Skeletal muscle satellite cell (primary cell): Measurements from ENCODE around the gene SEMA4F.

Experiments
- H3K27me3 ChIP-seq: 2 replicates; pipeline ENCODE4 v1.7.0; 2013; ENCODE audit warnings: low read length; ENCODE audit not compliant: control insufficient read depth, insufficient read depth
- H3K36me3 ChIP-seq: 2 replicates; pipeline ENCODE4 v1.7.0; 2013; ENCODE audit warnings: mild to moderate bottlenecking, control low read depth, low read length; ENCODE audit not compliant: insufficient read depth
- H3K4me1 ChIP-seq: 2 replicates; pipeline ENCODE4 v1.7.0; 2013; ENCODE audit warnings: low read length; ENCODE audit not compliant: control insufficient read depth, insufficient read depth
- H3K4me2 ChIP-seq: 2 replicates; pipeline ENCODE4 v1.7.0; 2013; ENCODE audit warnings: mild to moderate bottlenecking, low read length
- H3K4me3 ChIP-seq: 2 replicates; pipeline ENCODE4 v1.7.0; 2013; ENCODE audit warnings: low read length
- H3K9ac ChIP-seq: 2 replicates; pipeline ENCODE4 v1.7.0; 2013; ENCODE audit warnings: mild to moderate bottlenecking, low read depth, low read length, moderate library complexity
- H3K9me3 ChIP-seq: replicated peaks from 2 replicates; pipeline ENCODE4 v1.7.0; 2013; ENCODE audit warnings: mild to moderate bottlenecking, control low read depth, low read length

Gene SEMA4F

DNA sequence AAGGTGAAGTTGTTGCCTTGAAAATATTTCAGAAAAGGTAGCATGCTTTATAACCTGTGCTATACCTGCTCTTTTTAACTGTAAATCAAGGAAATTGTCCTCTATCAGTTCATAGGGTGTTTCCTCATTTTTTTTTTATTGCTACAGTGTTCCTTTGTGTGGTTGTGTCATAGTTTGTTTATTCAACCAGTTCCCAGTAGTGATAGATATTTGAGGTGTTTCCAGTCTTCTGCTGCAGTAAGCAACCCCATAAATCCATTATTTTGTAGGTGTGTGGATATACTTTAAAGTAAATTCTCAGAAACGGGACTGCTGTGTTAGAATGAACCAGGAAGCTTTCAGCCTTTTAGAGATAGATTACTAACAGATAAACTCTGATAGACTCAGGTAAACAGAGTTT lies 39.6 kb downstream of the SEMA4F start:
- H3K9ac ChIP-seq, result no peak overlapping the region

DNA sequence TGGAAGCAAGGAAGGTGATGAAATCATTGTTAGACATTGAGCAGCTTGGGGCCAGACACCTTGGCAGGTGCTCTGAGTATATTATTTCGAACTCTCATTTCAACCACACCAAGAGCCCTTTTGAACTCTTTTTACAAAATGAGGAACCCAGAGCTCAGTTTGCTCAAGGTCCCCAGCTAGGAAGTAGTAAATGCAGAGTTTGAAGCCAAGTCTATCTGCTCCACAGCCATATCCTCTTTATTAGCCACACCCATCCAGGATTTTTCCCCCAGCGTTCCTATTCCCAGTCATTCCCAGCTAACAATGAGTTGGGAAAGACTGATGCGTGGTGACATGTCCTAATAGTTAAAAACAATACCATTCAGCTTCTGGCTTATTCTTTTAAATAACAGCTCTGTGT lies 40.2 kb downstream of the SEMA4F start:
- H3K9me3 ChIP-seq, result no peaks in the 10 kb centered on the region
- H3K36me3 ChIP-seq, result no peaks in the 10 kb centered on the region
- no peak overlapping the region for H3K4me3 ChIP-seq
- peaks cover 44% of the 10 kb centered on the region for H3K27me3 ChIP-seq
- H3K4me2 ChIP-seq, result no peak overlapping the region
- no peak overlapping the region for H3K9ac ChIP-seq
- H3K4me1 ChIP-seq, result peaks cover 6% of the 10 kb centered on the region

More for the DNA sequence above, 39.6 kb downstream of the SEMA4F start:
- peaks cover 44% of the 10 kb centered on the region for H3K27me3 ChIP-seq
- no peaks in the 10 kb centered on the region for H3K9me3 ChIP-seq
- H3K4me2 ChIP-seq, result no peak overlapping the region
- peaks cover 6% of the 10 kb centered on the region for H3K4me1 ChIP-seq
- no peak overlapping the region for H3K4me3 ChIP-seq
- no peaks in the 10 kb centered on the region for H3K36me3 ChIP-seq

DNA sequence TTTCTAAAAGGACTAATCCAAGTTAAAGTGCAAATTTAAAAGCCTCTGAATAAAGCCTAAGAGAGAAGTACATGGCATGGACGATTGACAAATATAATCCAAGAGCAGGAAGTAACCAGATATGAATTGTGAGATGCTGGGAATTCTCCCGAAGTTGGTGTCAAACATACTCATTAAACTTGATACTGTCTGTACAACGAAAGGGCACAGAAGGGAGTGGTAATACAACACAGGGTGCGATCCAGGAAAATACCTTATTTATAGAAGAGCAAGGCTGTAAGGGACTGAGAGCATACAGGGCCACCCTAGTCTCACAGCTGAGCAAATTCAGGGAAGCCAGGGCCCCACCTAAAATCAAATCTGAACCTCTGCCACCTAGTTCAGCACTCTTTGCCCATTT lies 41.6 kb downstream of the SEMA4F start:
- Histone ChIP-seq H3K4me3 (no peak overlapping the region), H3K9ac (no peak overlapping the region), H3K4me2 (no peak overlapping the region), H3K27me3 (peaks cover 53% of the 10 kb centered on the region), H3K4me1 (peaks cover 6% of the 10 kb centered on the region), H3K36me3 (no peaks in the 10 kb centered on the region), H3K9me3 (no peaks in the 10 kb centered on the region)

DNA sequence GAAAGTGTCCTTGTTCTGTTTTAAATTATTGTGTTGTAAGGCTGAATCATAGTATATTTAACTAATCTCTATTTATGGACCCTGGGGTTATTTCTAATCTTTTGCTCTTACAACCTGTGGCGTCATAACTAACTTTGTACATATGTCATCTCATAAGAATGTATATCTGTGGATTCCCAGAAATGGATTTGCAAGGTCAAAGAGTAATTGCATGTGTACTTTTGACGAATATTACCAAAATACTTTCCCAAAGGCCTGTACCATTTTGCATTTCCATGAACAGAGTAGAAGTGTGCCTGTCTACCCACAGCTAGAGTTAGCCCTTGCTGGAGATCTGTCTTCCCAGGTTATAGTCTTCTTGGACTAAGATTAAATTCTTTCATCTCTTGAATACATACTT lies 42.8 kb downstream of the SEMA4F start:
- Histone ChIP-seq H3K36me3 (no peaks in the 10 kb centered on the region), H3K4me1 (peaks cover 6% of the 10 kb centered on the region), H3K9me3 (no peaks in the 10 kb centered on the region), H3K4me3 (no peak overlapping the region), H3K4me2 (no peak overlapping the region), H3K27me3 (peaks cover 65% of the 10 kb centered on the region), H3K9ac (no peak overlapping the region)

DNA sequence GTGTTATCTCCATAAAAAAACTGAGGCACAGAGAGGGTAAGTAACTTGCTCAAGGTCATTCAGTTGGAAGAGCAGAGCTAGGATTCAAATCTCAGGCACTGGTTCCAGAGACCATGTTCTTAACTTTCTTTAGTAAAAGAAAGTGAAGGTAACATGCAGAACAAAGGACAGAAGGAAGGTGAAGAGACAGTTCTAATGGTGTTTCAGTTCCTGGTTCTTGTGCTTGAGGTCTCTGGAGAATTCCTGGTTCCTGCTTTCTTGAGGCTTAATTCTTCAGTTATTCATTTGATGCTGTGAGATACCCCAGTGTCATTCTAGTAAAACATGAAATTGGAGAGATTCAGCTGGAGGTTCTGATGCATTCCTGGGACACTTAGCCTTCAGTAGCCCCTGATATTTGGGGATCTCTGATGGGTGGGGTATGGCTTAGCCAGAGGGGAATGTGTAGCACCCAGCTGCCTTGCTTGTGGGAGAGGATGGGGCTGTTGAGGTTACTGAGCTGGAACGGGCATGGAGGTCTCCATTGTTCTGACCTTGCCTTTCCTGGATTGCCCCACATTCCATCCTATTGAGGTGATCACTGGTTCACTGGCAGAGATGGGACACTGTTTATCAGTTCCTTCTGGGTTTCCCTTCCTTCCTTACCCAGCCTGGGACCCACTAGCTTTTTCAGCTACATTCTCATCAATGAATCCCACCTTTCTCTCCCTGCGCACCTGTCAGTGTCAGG lies 46.8 kb downstream of the SEMA4F start:
- no peak overlapping the region for H3K4me2 ChIP-seq
- H3K9me3 ChIP-seq, result no peaks in the 10 kb centered on the region
- no peak overlapping the region for H3K9ac ChIP-seq
- H3K4me3 ChIP-seq, result no peak overlapping the region
- H3K4me1 ChIP-seq, result peaks cover 6% of the 10 kb centered on the region
- peaks cover 47% of the 10 kb centered on the region for H3K27me3 ChIP-seq
- H3K36me3 ChIP-seq, result no peaks in the 10 kb centered on the region

DNA sequence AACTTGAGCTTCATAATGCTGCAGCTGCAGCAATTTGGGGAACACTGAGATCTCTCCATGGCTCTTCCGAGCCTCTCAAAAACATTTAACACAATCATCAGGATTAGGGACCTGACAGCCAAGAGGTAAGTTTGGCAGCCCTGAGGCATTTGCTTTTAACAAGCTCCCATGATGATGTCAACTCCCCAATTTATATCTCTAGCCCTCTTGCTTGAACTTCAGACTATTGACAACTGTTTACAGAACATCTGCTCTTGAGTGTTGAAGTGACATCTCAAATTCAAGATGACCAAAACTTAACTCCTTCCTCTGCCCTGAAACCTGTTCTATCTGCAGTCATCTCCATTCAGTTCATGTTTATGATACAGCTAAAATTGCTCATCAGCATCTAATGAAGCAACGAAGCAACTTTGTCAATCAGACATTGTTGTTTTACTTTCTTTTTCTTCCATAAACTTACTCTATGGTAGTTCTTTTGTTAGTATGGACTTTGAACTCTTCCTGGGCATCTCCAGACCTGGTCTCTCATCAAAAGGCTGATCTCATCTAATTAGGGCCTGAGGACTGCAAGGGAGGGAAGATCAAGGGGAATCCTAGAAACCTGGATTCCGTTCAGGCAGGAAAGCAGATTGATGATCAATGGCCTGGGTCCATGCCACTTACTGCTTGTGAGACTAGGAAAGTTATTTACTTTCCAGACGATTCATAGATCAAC lies 48.1 kb downstream of the SEMA4F start:
- H3K36me3 ChIP-seq, result no peaks in the 10 kb centered on the region
- H3K4me3 ChIP-seq, result no peak overlapping the region
- H3K9ac ChIP-seq, result no peak overlapping the region
- peaks cover 50% of the 10 kb centered on the region for H3K27me3 ChIP-seq
- H3K4me1 ChIP-seq, result peaks cover 2% of the 10 kb centered on the region
- H3K4me2 ChIP-seq, result no peak overlapping the region
- no peaks in the 10 kb centered on the region for H3K9me3 ChIP-seq

DNA sequence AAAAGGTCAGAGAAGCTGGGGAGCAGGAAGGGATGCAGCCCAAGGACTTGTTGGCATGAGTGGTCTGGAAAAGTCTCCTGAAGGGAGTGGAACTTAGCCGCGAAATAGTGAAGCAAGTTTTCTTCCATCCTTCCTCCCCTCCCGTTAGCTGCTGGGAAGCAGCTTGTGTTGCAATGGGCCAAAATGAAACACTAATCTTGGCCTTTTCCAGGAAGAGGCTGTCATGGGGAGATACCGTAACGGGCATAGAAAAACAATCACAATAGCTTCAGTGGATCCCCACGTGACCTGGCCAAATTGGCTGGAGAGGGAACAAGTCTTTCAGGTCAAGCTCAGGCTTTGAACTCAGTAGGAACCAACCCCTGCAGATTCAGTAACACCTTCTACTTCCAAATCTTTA lies 49.3 kb downstream of the SEMA4F start:
- Histone ChIP-seq H3K27me3 (peaks cover 48% of the 10 kb centered on the region), H3K4me1 (no peaks in the 10 kb centered on the region), H3K4me3 (no peak overlapping the region), H3K4me2 (no peak overlapping the region), H3K9me3 (no peaks in the 10 kb centered on the region), H3K9ac (no peak overlapping the region), H3K36me3 (no peaks in the 10 kb centered on the region)

DNA sequence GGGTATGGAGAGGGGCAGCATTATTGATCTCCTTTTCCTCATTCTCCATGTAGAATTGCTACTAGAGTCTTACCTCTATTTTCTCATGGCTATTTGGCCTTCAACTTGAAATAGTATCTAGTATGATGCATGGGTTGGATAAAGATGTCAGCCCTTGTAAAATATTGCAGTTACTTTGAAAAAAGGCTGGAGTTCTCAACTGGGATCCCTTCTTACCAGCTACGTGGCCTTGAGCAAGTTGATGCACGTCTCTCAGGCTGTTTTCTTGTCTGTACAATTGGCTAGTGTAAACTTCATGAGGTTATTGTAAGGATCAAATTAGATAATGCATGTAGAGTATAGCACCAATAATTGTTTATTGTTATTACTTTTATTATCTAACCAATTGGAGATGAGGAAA lies 50.2 kb downstream of the SEMA4F start:
- Histone ChIP-seq H3K4me3 (no peak overlapping the region), H3K36me3 (no peaks in the 10 kb centered on the region), H3K9me3 (no peaks in the 10 kb centered on the region), H3K4me1 (peaks cover 7% of the 10 kb centered on the region), H3K4me2 (no peak overlapping the region), H3K27me3 (peaks cover 46% of the 10 kb centered on the region), H3K9ac (no peak overlapping the region)

DNA sequence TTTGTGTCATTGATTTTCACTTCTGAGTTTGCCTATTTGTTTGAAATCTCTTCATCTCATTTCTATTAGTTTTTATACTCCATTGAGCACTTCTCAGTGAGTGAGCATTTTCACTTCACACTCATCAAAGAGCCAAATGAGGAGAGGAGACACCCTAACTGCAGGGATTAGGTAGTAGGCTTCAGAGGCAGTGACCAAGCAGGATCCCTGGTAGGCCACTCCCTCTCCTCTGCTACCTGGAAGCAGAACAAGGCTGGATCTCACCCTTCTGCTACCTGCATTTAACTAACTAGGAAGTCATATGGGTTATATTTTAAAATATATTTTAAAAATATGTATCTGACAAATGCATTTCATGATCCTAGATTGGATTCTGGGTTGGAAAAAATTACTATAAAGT lies 52.7 kb downstream of the SEMA4F start:
- Histone ChIP-seq H3K27me3 (peaks cover 22% of the 10 kb centered on the region), H3K36me3 (no peaks in the 10 kb centered on the region), H3K9ac (no peak overlapping the region), H3K9me3 (no peaks in the 10 kb centered on the region), H3K4me2 (no peak overlapping the region), H3K4me3 (no peak overlapping the region), H3K4me1 (peaks cover 7% of the 10 kb centered on the region)

DNA sequence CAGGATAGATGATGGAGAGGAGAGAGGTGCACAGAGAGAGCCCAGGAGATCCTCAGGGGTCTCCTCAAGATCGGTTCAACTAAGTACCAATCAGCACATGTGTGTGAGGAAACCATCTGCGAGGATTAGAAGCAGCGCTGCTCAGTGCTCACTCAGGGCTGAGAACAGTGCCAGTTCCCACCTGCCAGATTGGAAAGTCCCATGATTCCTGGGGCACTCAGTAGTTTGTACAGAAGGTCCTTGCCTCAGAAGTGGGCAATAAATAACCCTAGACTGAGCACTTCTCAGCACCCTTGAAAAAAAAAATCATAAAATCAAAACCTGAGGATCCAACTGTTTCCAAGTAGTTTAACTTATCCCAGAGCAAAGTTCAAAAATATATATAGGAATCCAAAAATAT lies 53.8 kb downstream of the SEMA4F start:
- Histone ChIP-seq H3K36me3 (no peaks in the 10 kb centered on the region), H3K4me3 (no peak overlapping the region), H3K4me1 (peaks cover 9% of the 10 kb centered on the region), H3K27me3 (peaks cover 13% of the 10 kb centered on the region), H3K4me2 (no peak overlapping the region), H3K9ac (no peak overlapping the region), H3K9me3 (no peaks in the 10 kb centered on the region)

DNA sequence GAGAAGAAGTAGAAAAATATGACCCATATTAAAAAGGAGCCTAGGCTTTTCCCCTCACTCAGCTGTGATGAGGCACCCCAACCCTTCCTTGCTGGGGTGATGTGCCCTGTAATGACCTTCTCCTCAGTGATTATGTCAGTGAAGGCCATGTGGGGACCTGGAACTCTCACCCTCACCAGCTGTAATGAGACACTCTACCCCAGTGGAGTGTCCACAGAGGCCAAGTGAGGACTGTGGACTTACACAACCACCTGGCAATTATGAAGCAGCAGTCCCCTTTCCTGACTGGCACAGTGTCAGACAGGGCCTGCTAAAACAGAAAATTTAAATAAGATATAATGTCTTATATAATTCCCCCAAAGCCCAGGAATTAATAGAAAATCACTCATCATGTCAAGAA lies 54.2 kb downstream of the SEMA4F start:
- H3K4me1 ChIP-seq, result peaks cover 10% of the 10 kb centered on the region
- no peaks in the 10 kb centered on the region for H3K36me3 ChIP-seq
- no peaks in the 10 kb centered on the region for H3K9me3 ChIP-seq
- H3K9ac ChIP-seq, result no peak overlapping the region
- no peak overlapping the region for H3K4me2 ChIP-seq
- no peak overlapping the region for H3K4me3 ChIP-seq
- peaks cover 10% of the 10 kb centered on the region for H3K27me3 ChIP-seq

DNA sequence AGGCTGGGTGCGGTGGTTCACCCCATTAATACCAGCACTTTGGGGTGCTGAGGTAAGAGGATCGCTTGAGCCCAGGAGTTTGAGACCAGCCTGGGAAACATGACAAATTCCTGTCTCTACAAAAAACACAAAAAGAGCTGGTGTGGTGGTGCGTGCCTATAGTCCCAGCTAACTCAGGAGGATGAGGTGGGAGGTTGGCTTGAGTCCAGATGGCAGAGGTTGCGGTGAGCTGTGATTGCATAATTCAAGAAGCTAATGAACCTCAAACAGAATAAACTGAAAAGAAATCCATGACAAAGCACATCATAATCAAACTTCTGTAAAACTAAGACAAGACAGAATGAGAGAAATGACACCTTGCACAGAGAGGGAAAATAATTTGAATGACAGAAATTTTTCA lies 54.8 kb downstream of the SEMA4F start:
- Histone ChIP-seq H3K9me3 (no peaks in the 10 kb centered on the region), H3K4me2 (no peak overlapping the region), H3K4me1 (peaks cover 10% of the 10 kb centered on the region), H3K4me3 (no peak overlapping the region), H3K9ac (no peak overlapping the region), H3K27me3 (peaks cover 7% of the 10 kb centered on the region), H3K36me3 (no peaks in the 10 kb centered on the region)
